IMR-90 (cell line): ENCODE measurements around the gene PAK4. TPM values are rescaled to one million over a fixed set of nuclear protein-coding genes. Genes with fewer than 3 reads are reported as not detected.

Source experiments
- ATAC-seq: fragments of 200-7000 bp; cut with Tn5 transposase; 2 replicates; pipeline ENCODE4 v1.9.1; 2020; ENCODE audit warnings: low read depth, mild to moderate bottlenecking, moderate library complexity
- BruUV-seq: library from RNA; stranded (reverse); fragments of 400-500 nt; replicated peaks from 2 replicates; lab custom pipeline; 2021; lab: Mats Ljungman, UMichigan
- CTCF ChIA-PET: fragments of 300-600 bp; formaldehyde crosslinking; extraction: SDS; loops from one replicate; lab custom pipeline; 2021; ENCODE audit warnings: antibody characterized with exemption; lab: Yijun Ruan, JAX
- POLR2A ChIA-PET: fragments of 300-600 bp; sonication (Branson Sonifier 250); formaldehyde crosslinking; loops from one replicate; lab custom pipeline; 2022; ENCODE audit warnings: antibody characterized with exemption; ENCODE audit not compliant: unreplicated experiment; lab: Charles Lee
- DNase-seq: peaks from one replicate; pipeline ENCODE4 v3.0.0; 2013
- H2AFZ ChIP-seq: replicated peaks from 2 replicates; pipeline ENCODE3; 2013; ENCODE audit warnings: low read length, mild to moderate bottlenecking; ENCODE audit not compliant: poor library complexity
- H2AK5ac ChIP-seq: 2 replicates; pipeline ENCODE4 v1.6.1; 2013; ENCODE audit warnings: low read depth, low read length, inconsistent platforms
- H2AK9ac ChIP-seq: replicated peaks from 2 replicates; pipeline ENCODE3; 2013; ENCODE audit warnings: mild to moderate bottlenecking, low read depth, low read length, moderate library complexity; ENCODE audit not compliant: poor library complexity
- H2BK120ac ChIP-seq: 2 replicates; pipeline ENCODE4 v1.6.1; 2013; ENCODE audit warnings: low read depth, low read length, inconsistent platforms
- H2BK15ac ChIP-seq: 3 replicates; pipeline ENCODE4 v1.6.1; 2013; ENCODE audit warnings: low read depth, low read length, inconsistent platforms
- H2BK20ac ChIP-seq: 2 replicates; pipeline ENCODE4 v1.6.1; 2013; ENCODE audit warnings: low read depth, mild to moderate bottlenecking, inconsistent platforms, low read length, moderate library complexity
- H2BK5ac ChIP-seq: 2 replicates; pipeline ENCODE4 v1.6.1; 2013; ENCODE audit warnings: mild to moderate bottlenecking, low read depth, low read length, inconsistent platforms; ENCODE audit not compliant: poor library complexity, severe bottlenecking
- H3K14ac ChIP-seq: replicated peaks from 2 replicates; pipeline ENCODE4 v1.6.1; 2013; ENCODE audit warnings: low read depth, low read length, inconsistent platforms
- H3K18ac ChIP-seq: 2 replicates; pipeline ENCODE4 v1.6.1; 2013; ENCODE audit warnings: low read depth, low read length, control low read depth
- H3K23ac ChIP-seq: 2 replicates; pipeline ENCODE4 v1.6.1; 2013; ENCODE audit warnings: low read depth, low read length, inconsistent platforms
- H3K27ac ChIP-seq: 2 replicates; pipeline ENCODE4 v1.5.1; 2013; ENCODE audit warnings: mild to moderate bottlenecking, control low read depth, low read length; ENCODE audit not compliant: insufficient read depth
- H3K27me3 ChIP-seq: 2 replicates; pipeline ENCODE4 v1.6.1; 2013; ENCODE audit warnings: low read length; ENCODE audit not compliant: control insufficient read depth, insufficient read depth
- H3K36me3 ChIP-seq: 2 replicates; pipeline ENCODE4 v1.6.1; 2013; ENCODE audit warnings: low read length, mixed read lengths; ENCODE audit not compliant: control insufficient read depth, insufficient read depth
- H3K4ac ChIP-seq: 2 replicates; pipeline ENCODE4 v1.6.1; 2013; ENCODE audit warnings: low read depth, low read length, inconsistent platforms
- H3K4me1 ChIP-seq: 2 replicates; pipeline ENCODE4 v1.6.1; 2013; ENCODE audit warnings: low read length, mixed read lengths; ENCODE audit not compliant: control insufficient read depth, insufficient read depth
- H3K4me2 ChIP-seq: 2 replicates; pipeline ENCODE4 v1.6.1; 2013; ENCODE audit warnings: low read depth, mild to moderate bottlenecking, control low read depth, low read length, moderate library complexity
- H3K4me3 ChIP-seq: 2 replicates; pipeline ENCODE4 v1.5.1; 2013; ENCODE audit warnings: low read depth, mild to moderate bottlenecking, control low read depth, low read length, moderate library complexity; ENCODE audit not compliant: insufficient read depth
- H3K56ac ChIP-seq: 2 replicates; pipeline ENCODE4 v1.6.1; 2013; ENCODE audit warnings: low read length, inconsistent platforms; ENCODE audit not compliant: insufficient read depth; ENCODE audit errors: extremely low read depth
- H3K79me1 ChIP-seq, 2 experiments: 2 replicates each; pipeline ENCODE4 v1.6.1; 2013; ENCODE audit warnings: low read length in 2 of 2, inconsistent platforms in 1 of 2, low read depth in 1 of 2
- H3K9ac ChIP-seq: 2 replicates; pipeline ENCODE4 v1.6.1; 2013; ENCODE audit warnings: low read depth, low read length, control low read depth
- H3K9me1 ChIP-seq: 2 replicates; pipeline ENCODE4 v1.6.1; 2013; ENCODE audit warnings: low read length, inconsistent platforms; ENCODE audit not compliant: insufficient read depth
- H3K9me3 ChIP-seq: 2 replicates; pipeline ENCODE4 v1.6.1; 2013; ENCODE audit warnings: low read length; ENCODE audit not compliant: control insufficient read depth, insufficient read depth
- H4K20me1 ChIP-seq: 2 replicates; pipeline ENCODE4 v1.6.1; 2013; ENCODE audit warnings: low read length, inconsistent platforms; ENCODE audit not compliant: insufficient read depth
- H4K5ac ChIP-seq: 2 replicates; pipeline ENCODE4 v1.6.1; 2013; ENCODE audit warnings: mild to moderate bottlenecking, low read depth, low read length, control low read depth
- H4K8ac ChIP-seq, 2 experiments: 2 replicates each; pipeline ENCODE4 v1.6.1; 2013; ENCODE audit warnings: low read depth in 2 of 2, low read length in 2 of 2, control low read depth in 1 of 2, inconsistent platforms in 1 of 2
- H4K91ac ChIP-seq: 2 replicates; pipeline ENCODE4 v1.6.1; 2013; ENCODE audit warnings: low read depth, low read length, inconsistent platforms; ENCODE audit not compliant: insufficient read depth
- BHLHE40 ChIP-seq: fragments of 150-350 bp; IDR thresholded peaks from 2 replicates; pipeline ENCODE4 v1.6.1; 2016; ENCODE audit warnings: mild to moderate bottlenecking, low read depth, low read length
- CEBPB ChIP-seq: IDR thresholded peaks from 2 replicates; pipeline ENCODE4 v1.6.1; 2012; ENCODE audit warnings: low read depth, low read length, improper control_type of control experiment
- CHD1 ChIP-seq: IDR thresholded peaks from 2 replicates; pipeline ENCODE4 v1.6.1; 2012; ENCODE audit warnings: low read depth, low read length, improper control_type of control experiment
- CTCF ChIP-seq: conservative IDR thresholded peaks from 2 replicates; pipeline ENCODE4 v1.5.1; 2012; ENCODE audit warnings: mild to moderate bottlenecking, low read depth, low read length, improper control_type of control experiment
- ELK1 ChIP-seq: fragments of 150-350 bp; IDR thresholded peaks from 2 replicates; pipeline ENCODE4 v1.6.1; 2016; ENCODE audit warnings: low read depth, mild to moderate bottlenecking, low read length, moderate library complexity, borderline replicate concordance
- FOS ChIP-seq: fragments of 150-350 bp; IDR thresholded peaks from 2 replicates; pipeline ENCODE4 v1.6.1; 2016; ENCODE audit warnings: low read depth, low read length
- MAFK ChIP-seq: IDR thresholded peaks from 2 replicates; pipeline ENCODE4 v1.6.1; 2012; ENCODE audit warnings: low read depth, low read length, improper control_type of control experiment
- MAZ ChIP-seq: IDR thresholded peaks from 2 replicates; pipeline ENCODE4 v1.6.1; 2012; ENCODE audit warnings: low read depth, mild to moderate bottlenecking, low read length, improper control_type of control experiment, moderate library complexity, borderline replicate concordance
- MXI1 ChIP-seq: IDR thresholded peaks from 2 replicates; pipeline ENCODE4 v1.6.1; 2012; ENCODE audit warnings: low read depth, mild to moderate bottlenecking, low read length, moderate library complexity, borderline replicate concordance
- NFE2L2 ChIP-seq: fragments of 150-350 bp; IDR thresholded peaks from 2 replicates; pipeline ENCODE4 v1.6.1; 2016; ENCODE audit warnings: low read depth, mild to moderate bottlenecking, low read length
- POLR2A ChIP-seq: IDR thresholded peaks from 2 replicates; pipeline ENCODE4 v1.6.1; 2012; ENCODE audit warnings: mild to moderate bottlenecking, low read depth, low read length
- RAD21 ChIP-seq: IDR thresholded peaks from 2 replicates; pipeline ENCODE4 v1.6.1; 2012; ENCODE audit warnings: low read length, improper control_type of control experiment
- RCOR1 ChIP-seq: IDR thresholded peaks from 2 replicates; pipeline ENCODE4 v1.6.1; 2012; ENCODE audit warnings: mild to moderate bottlenecking, low read length, improper control_type of control experiment; ENCODE audit not compliant: insufficient replicate concordance
- RFX5 ChIP-seq: IDR thresholded peaks from 2 replicates; pipeline ENCODE4 v1.8.0; 2012; ENCODE audit warnings: low read depth, mild to moderate bottlenecking, low read length, moderate library complexity
- SMC3 ChIP-seq: fragments of 150-350 bp; IDR thresholded peaks from 2 replicates; pipeline ENCODE4 v1.6.1; 2016; ENCODE audit warnings: low read depth, mild to moderate bottlenecking, antibody characterized with exemption, low read length, moderate library complexity
- USF2 ChIP-seq: fragments of 150-350 bp; IDR thresholded peaks from 2 replicates; pipeline ENCODE4 v1.6.1; 2017; ENCODE audit warnings: mild to moderate bottlenecking, antibody characterized with exemption, low read length, low read depth
- WGBS, 2 experiments: methylation state at CpG; one replicate each; pipeline versions ENCODE4 v1.1.5 to v1.1.7; 2013; ENCODE audit warnings: missing lambda C conversion rate in 2 of 2; ENCODE audit not compliant: insufficient read length in 1 of 2; ENCODE audit errors: extremely low coverage in 2 of 2; 5-methylcytosine and 5-hydroxymethylcytosine counted together
- dilution Hi-C: fragments of 300-500 bp; cut with HindIII; formaldehyde crosslinking; loops from one replicate; pipeline ENCODE4 v1.14.3; 2018; ENCODE audit warnings: low sequenced_read_pairs; ENCODE audit not compliant: unreplicated experiment
- in situ Hi-C: fragments of 300-500 bp; cut with MboI; formaldehyde crosslinking; loops from 3 replicates; pipeline ENCODE4 v1.14.3; 2019; ENCODE audit warnings: low sequenced_read_pairs, inconsistent platforms, mixed read lengths
- intact Hi-C: fragments of 100-400 bp; cut with micrococcal nuclease; formaldehyde crosslinking; loops from 2 replicates; pipeline ENCODE4 v1.10.0; 2022
- polyA plus RNA-seq, 3 experiments: library from polyadenylated mRNA; depleted of rRNA; stranded (reverse); fragments of >200 nt; gene quantifications; 2 replicates each; pipeline ENCODE4 v1.2.3, GENCODE V29; 2012; ENCODE audit warnings: low replicate concordance in 1 of 3
- total RNA-seq: library from RNA; depleted of rRNA; stranded (reverse); fragments of >200 nt; gene quantifications from 2 replicates; pipeline ENCODE4 v1.2.3, GENCODE V29; 2012

The PAK4 gene
- total and polyA plus RNA-seq, 2 of the 4 experiments (the other 2 are of a cell fraction), result 2.0 to 27.2 TPM

GRCh38 chr19:39197808-39198207, 72.2 kb downstream of the PAK4 start:
- no peak overlapping the region for H4K8ac ChIP-seq
- no peaks in the 10 kb centered on the region for H3K9me1 ChIP-seq
- no peak overlapping the region for H4K91ac ChIP-seq
- WGBS, 2 experiments, result no CpG with 5 or more reads among the region's 5 CpGs
- no peaks in the 10 kb centered on the region for H3K36me3 ChIP-seq
- H2AFZ ChIP-seq, result no peak overlapping the region
- dilution Hi-C loops (no loop called here), intact Hi-C loops (loop anchor here (5.0 kb wide), 1 partner anchor 129 kb away; no protein-coding TSS in a partner anchor), in situ Hi-C loops (no loop called here)
- no peaks in the 10 kb centered on the region for H3K9me3 ChIP-seq
- no TSS peak for BruUV-seq
- CTCF ChIA-PET, result no interaction called here
- H3K9ac ChIP-seq, result no peak overlapping the region
- TF ChIP-seq ELK1 (no peak), POLR2A (no peak), CEBPB (no peak), USF2 (no peak), RCOR1 (no peak), NFE2L2 (no peak), FOS (no peak), MXI1 (no peak), RFX5 (no peak), MAFK (no peak), SMC3 (no peak), CHD1 (no peak), CTCF (no peak), MAZ (no peak), RAD21 (no peak), BHLHE40 (no peak)
- POLR2A ChIA-PET, result no interaction called here
- H3K27ac ChIP-seq, result no peak overlapping the region
- H3K4me3 ChIP-seq, result no peak overlapping the region
- no peak overlapping the region for H3K4ac ChIP-seq
- no peaks in the 10 kb centered on the region for H3K79me1 ChIP-seq
- H3K18ac ChIP-seq, result no peak overlapping the region
- no peak overlapping the region for H2AK9ac ChIP-seq
- no peak overlapping the region for H4K5ac ChIP-seq
- no peak for ATAC-seq
- H2BK5ac ChIP-seq, result no peak overlapping the region
- H3K56ac ChIP-seq, result no peak overlapping the region
- no peak for DNase-seq
- no peak overlapping the region for H3K23ac ChIP-seq
- no peaks in the 10 kb centered on the region; the same call in 1 of the 2 replicates for H3K4me1 ChIP-seq
- H2AK5ac ChIP-seq, result no peak overlapping the region
- H3K4me2 ChIP-seq, result no peak overlapping the region
- no peak overlapping the region for H2BK120ac ChIP-seq
- H2BK20ac ChIP-seq, result no peak overlapping the region
- H3K14ac ChIP-seq, result no peak overlapping the region
- H4K20me1 ChIP-seq, result no peaks in the 10 kb centered on the region
- no peak overlapping the region for H2BK15ac ChIP-seq
- H3K27me3 ChIP-seq, result peaks cover 51% of the 10 kb centered on the region
